ENCODE measurements around the gene RNF144A. TPM values are rescaled to one million over a fixed set of nuclear protein-coding genes. Genes with fewer than 3 reads are reported as not detected.

Gene RNF144A
- total RNA-seq, 2 experiments from 2014 or later = 21.4 to 22.7 TPM

DNA sequence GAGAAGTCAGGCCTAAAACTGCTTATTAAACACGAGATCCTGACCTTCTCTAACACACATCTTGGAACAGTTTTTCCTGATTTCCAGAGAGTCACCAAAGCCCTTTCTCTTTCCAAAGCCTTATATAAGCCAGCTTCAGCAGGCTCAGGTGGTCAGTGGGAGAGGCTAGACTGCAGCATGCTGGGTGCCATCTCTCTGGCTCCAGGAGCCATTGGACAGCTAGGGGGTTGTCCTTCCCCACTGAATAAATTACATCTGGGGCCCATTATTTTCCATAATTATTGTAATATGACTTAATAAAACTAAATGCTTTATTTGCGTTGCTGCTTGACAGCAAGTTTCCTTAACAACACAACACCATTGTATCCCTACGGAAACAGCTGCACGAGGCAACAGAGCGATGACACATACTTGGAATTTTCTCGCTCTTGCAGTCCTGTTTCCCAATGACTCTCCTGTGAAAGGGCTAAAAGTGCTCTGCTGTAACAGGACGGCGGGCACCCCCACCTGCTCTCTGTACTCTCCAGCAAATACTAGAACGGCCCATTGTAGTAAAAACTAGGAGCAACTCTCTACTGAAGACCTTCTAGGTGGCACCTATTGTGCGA is 160.6 kb downstream of the RNF144A start:
- intact Hi-C loops (cut with micrococcal nuclease) = no loop called here
- CTCF ChIA-PET = no interaction called here
- H3K9me3 Mint-ChIP-seq = no peaks in the 10 kb centered on the region
- peaks cover 4% of the 10 kb centered on the region for H3K4me1 Mint-ChIP-seq (ENCODE audit: low read depth)
- H3K27ac Mint-ChIP-seq = no peak overlapping the region
- no peak for DNase-seq
- POLR2A ChIA-PET = no interaction called here
- peaks cover 5% of the 10 kb centered on the region for H3K36me3 Mint-ChIP-seq
- no peaks in the 10 kb centered on the region for H3K27me3 Mint-ChIP-seq
- no peak overlapping the region for H3K4me3 Mint-ChIP-seq

DNA sequence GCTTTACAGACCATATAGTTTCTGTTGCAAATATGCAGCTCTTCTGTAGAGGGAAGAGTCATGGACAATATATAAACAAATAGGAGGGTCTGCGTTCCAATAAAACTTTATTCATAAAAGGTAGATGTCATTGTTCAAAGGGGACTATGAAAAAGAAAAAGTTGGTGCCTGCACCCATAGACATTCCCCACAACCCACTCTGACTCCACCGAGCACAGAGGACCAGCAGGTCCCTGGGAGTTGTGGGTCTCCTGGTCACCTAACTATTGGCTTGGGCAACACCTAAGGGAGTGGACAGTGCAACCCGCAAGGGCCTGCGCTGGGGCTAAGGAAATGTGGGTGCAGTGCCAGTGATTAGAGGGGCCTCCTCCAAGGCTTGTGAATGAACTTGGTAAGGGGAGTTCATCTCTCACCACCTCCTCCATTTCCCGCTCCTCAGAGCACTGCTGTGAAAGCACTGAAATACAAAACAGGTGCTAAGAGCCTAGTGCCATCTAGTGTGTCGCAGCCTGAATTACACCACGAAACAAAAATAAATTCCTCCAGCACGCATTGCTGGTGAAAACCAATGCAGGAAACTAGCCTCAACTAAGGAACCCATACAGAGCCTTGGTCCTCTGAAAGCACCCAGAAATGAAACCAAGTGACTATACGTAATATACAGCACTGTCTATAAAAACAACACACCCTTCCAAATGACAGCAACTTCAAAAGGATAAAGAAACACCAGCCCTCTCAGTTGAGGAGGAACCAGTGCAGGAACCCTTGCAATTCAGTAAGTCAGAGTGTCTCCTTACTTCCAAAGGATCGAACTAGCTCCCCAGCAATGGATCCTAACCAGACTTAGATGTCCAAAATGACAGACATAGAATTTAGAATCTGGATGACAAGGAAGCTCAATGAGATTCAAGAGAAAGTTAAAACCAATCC is 166.6 kb downstream of the RNF144A start:
- Mint-ChIP-seq H3K27me3 (no peaks in the 10 kb centered on the region), H3K4me3 (no peak overlapping the region), H3K4me1 (ENCODE audit: low read depth) (peaks cover 4% of the 10 kb centered on the region), H3K36me3 (peaks cover 9% of the 10 kb centered on the region), H3K27ac (no peak overlapping the region), H3K9me3 (peaks cover 19% of the 10 kb centered on the region)
- peak; percentile 24 for DNase-seq
- CTCF ChIA-PET = interaction anchor here (0.7 to 1.4 kb wide), 6 partner anchors 11 to 257 kb away, joined by 3 to 5 read pairs (median 4); no protein-coding TSS in a partner anchor
- POLR2A ChIA-PET = no interaction called here
- intact Hi-C loops (cut with micrococcal nuclease) = loop anchor here (2.0 kb wide), 1 partner anchor 257 kb away; no protein-coding TSS in a partner anchor

DNA sequence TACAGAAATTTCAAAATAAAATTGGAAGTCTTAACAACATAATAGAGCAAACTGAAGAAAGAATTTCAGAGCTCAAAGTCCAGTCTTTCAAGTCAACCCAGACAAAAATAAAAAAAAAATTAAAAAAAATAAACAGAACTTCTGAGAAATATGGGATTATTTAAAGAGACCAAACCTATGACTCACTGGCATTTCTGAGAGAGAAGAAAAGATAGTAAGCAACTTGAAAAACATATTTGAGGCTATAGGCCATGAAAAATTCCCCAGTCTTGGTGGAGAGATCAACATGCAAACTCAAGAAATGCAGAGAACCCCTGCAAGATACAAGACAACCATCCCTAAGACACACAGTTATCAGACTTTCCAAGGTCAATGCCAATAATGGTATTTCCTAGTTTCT is 167.4 kb downstream of the RNF144A start:
- intact Hi-C loops (cut with micrococcal nuclease) = loop anchor here (2.0 kb wide), 1 partner anchor 258 kb away; no protein-coding TSS in a partner anchor
- POLR2A ChIA-PET = no interaction called here
- Mint-ChIP-seq H3K36me3 (peaks cover 9% of the 10 kb centered on the region), H3K4me3 (no peak overlapping the region), H3K27me3 (no peaks in the 10 kb centered on the region), H3K4me1 (ENCODE audit: low read depth) (peaks cover 4% of the 10 kb centered on the region), H3K27ac (no peak overlapping the region), H3K9me3 (peaks cover 19% of the 10 kb centered on the region)
- no peak for DNase-seq
- CTCF ChIA-PET = interaction anchor here (0.7 to 1.4 kb wide), 6 partner anchors 11 to 257 kb away, joined by 3 to 5 read pairs (median 4); no protein-coding TSS in a partner anchor

DNA sequence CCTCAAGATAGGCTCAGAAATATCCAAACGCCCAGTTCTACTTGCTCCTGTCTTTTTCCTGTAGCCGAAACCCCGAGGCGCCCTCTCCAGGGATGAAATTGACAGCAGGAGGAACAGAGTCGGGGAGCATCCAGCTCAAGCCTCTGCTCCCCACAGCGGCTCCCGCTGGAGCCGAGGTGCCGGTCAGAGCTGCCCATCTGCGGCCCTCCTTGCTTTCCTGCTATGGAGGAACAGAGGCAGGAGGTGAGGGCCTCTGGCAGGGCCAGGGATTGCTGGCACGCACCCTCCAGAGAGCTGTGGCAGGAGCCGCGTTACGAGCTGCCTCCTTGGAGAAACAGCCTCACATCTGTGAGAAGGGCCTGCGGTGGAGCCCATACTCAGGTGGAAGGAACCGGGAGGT is 172.1 kb downstream of the RNF144A start:
- peaks cover 7% of the 10 kb centered on the region for H3K9me3 Mint-ChIP-seq
- no peaks in the 10 kb centered on the region for H3K27me3 Mint-ChIP-seq
- ChIA-PET POLR2A (no interaction called here), CTCF (no interaction called here)
- H3K4me1 Mint-ChIP-seq (ENCODE audit: low read depth) = no peaks in the 10 kb centered on the region
- H3K4me3 Mint-ChIP-seq = no peak overlapping the region
- peaks cover under 1% of the 10 kb centered on the region for H3K36me3 Mint-ChIP-seq
- no peak for DNase-seq
- H3K27ac Mint-ChIP-seq = no peak overlapping the region
- intact Hi-C loops (cut with micrococcal nuclease) = no loop called here

DNA sequence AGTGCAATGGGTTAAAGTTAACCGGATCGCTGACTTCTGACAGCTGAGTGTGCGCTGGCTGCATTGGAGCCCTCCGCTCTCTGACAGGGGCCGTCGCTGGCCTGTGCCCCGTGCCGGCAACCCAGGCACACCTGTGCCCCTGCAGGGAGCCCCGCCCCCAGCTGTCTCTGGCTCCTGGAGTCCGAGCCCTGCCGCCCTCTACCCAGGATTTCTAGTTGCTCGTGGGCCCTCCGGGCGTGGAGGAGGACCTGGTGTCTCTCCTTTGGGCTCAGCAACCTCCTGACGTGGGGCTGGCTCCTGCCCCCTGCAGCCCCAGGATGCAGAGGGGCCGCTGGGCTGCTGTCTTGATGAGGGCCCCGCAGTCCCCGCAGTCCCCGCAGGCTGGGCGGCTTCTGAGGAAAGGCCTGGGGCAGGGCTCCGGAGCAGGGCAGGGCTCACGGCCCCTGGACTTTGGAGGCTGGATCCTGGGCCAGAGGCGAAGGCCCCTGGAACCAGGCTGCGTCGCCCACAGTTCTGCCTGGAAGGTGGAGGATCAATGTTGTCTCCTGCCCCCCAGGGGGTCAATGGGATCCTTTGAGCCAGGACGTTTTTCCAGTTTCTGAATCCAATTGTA is 172.8 kb downstream of the RNF144A start:
- H3K9me3 Mint-ChIP-seq = peaks cover 2% of the 10 kb centered on the region
- intact Hi-C loops (cut with micrococcal nuclease) = loop anchor here (10.0 kb wide), 2 partner anchors 335 to 965 kb away; no protein-coding TSS in a partner anchor
- no peak overlapping the region for H3K4me3 Mint-ChIP-seq
- POLR2A ChIA-PET = no interaction called here
- H3K4me1 Mint-ChIP-seq (ENCODE audit: low read depth) = no peaks in the 10 kb centered on the region
- no peaks in the 10 kb centered on the region for H3K36me3 Mint-ChIP-seq
- CTCF ChIA-PET = no interaction called here
- H3K27me3 Mint-ChIP-seq = no peaks in the 10 kb centered on the region
- no peak overlapping the region for H3K27ac Mint-ChIP-seq
- DNase-seq = no peak

DNA sequence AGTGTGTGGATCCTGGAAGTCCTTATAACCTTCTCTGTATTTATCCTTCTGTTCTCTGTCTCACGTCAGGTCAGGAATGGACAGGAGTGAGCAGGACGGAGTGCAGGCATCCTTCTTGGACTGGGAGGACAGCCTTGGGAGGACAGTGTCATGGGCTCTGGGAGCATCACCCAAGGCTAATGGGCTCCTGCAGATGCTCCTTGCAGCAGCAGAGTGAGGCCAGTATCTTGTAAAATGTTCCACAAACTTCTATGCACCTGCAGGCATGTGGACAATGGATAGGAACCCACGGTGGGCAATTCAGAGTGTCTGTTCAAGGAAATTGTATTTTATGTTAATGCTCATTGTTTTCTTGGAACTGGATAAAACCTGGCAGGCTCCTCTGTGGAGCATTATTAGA is 176.2 kb downstream of the RNF144A start:
- peaks cover 7% of the 10 kb centered on the region for H3K4me1 Mint-ChIP-seq (ENCODE audit: low read depth)
- ChIA-PET POLR2A (no interaction called here), CTCF (no interaction called here)
- intact Hi-C loops (cut with micrococcal nuclease) = loop anchor here (10.0 kb wide), 2 partner anchors 331 to 961 kb away; no protein-coding TSS in a partner anchor
- H3K4me3 Mint-ChIP-seq = no peak overlapping the region
- no peaks in the 10 kb centered on the region for H3K36me3 Mint-ChIP-seq
- no peak for DNase-seq
- no peaks in the 10 kb centered on the region for H3K9me3 Mint-ChIP-seq
- no peaks in the 10 kb centered on the region for H3K27me3 Mint-ChIP-seq
- H3K27ac Mint-ChIP-seq = no peak overlapping the region

Other genes with a start within 250 kb of the RNF144A start
- 1 to 10 TPM; 6.6 to 6.8 TPM for gene CMPK2, start 51.5 kb upstream of the RNF144A start, total RNA-seq
- 1 to 10 TPM; 7.9 to 8.6 TPM for gene RSAD2, start 39.6 kb upstream of the RNF144A start, total RNA-seq

All from activated CD4-positive, alpha-beta memory T cell treated with anti-CD3 and anti-CD28 coated beads for 36 hours (primary cell).